Muscle of back (tissue), 11 donors: Measurements from ENCODE around the gene FOXO6. TPM values are rescaled to one million over a fixed set of nuclear protein-coding genes. Genes with fewer than 3 reads are reported as not detected.

ENCODE experiments used
- DNase-seq, 3 donors: peaks; one replicate each; pipeline versions ENCODE4 v3.0.0 to v3.0.0-alpha.2; 2013
- polyA plus RNA-seq, 10 donors: library from polyadenylated mRNA; unstranded; fragments of 120-200 nt; gene quantifications; one replicate each; pipeline ENCODE4 v1.2.1, GENCODE V29; 2013; ENCODE audit not compliant: insufficient read length in 10 of 10

Gene FOXO6
- polyA plus RNA-seq, 10 donors = 7.1 to 12.1 (median 10.7) TPM

GRCh38 chr1:41365772-41366454, 4.7 kb downstream of the FOXO6 start:
- DNase-seq = peak in 1 of 3 donors; percentile 65

- DNase-seq = peak in 1 of 3 donors; percentile 58
Observed at GRCh38 chr1:41366455-41367287, 5.4 kb downstream of the FOXO6 start.

GRCh38 chr1:41367288-41367642, 6.0 kb downstream of the FOXO6 start:
- DNase-seq = peak in 1 of 3 donors; percentile 42

- peak in 1 of 3 donors; percentile 13 for DNase-seq
Observed at GRCh38 chr1:41368366-41368765, 7.1 kb downstream of the FOXO6 start.

- peak in 1 of 3 donors; percentile 27 for DNase-seq
Observed at GRCh38 chr1:41368801-41369200, 7.6 kb downstream of the FOXO6 start.

GRCh38 chr1:41369531-41369930, 8.3 kb downstream of the FOXO6 start:
- peak in 1 of 3 donors; percentile 15 for DNase-seq

GRCh38 chr1:41370225-41370624, 9.0 kb downstream of the FOXO6 start:
- DNase-seq = peak in 1 of 3 donors; percentile 20

- peak in 1 of 3 donors; percentile 36 for DNase-seq
Observed at GRCh38 chr1:41370756-41371420, 9.7 kb downstream of the FOXO6 start.

GRCh38 chr1:41371630-41372599, 10.7 kb downstream of the FOXO6 start:
- peak in 2 of 3 donors; percentile 78 to 91 for DNase-seq

GRCh38 chr1:41372600-41372993, 11.4 kb downstream of the FOXO6 start:
- no peak for DNase-seq

- DNase-seq = no peak
Observed at GRCh38 chr1:41373373-41373772, 12.1 kb downstream of the FOXO6 start.

GRCh38 chr1:41374711-41375110, 13.5 kb downstream of the FOXO6 start:
- peak in 1 of 3 donors; percentile 11 for DNase-seq

GRCh38 chr1:41377397-41377796, 16.2 kb downstream of the FOXO6 start:
- DNase-seq = no peak

- no peak for DNase-seq
Observed at GRCh38 chr1:41378222-41378621, 17.0 kb downstream of the FOXO6 start.

GRCh38 chr1:41378999-41379737, 17.9 kb downstream of the FOXO6 start:
- no peak for DNase-seq

- no peak for DNase-seq
Observed at GRCh38 chr1:41379738-41380130, 18.5 kb downstream of the FOXO6 start.

GRCh38 chr1:41380195-41380594, 19.0 kb downstream of the FOXO6 start:
- no peak for DNase-seq

- peak in 2 of 3 donors; percentile 60 to 75 for DNase-seq
Observed at GRCh38 chr1:41380979-41381691, 19.9 kb downstream of the FOXO6 start.

GRCh38 chr1:41381692-41382479, 20.7 kb downstream of the FOXO6 start:
- DNase-seq = peak in 2 of 3 donors; percentile 51 to 87
